Epithelial cell of esophagus (primary cell): ENCODE data around the gene GLCCI1.

Experiments used
- DNase-seq: peaks from one replicate; pipeline ENCODE4 v3.0.0; 2010; ENCODE audit warnings: low read depth
- H3K4me3 ChIP-seq: 2 replicates; pipeline ENCODE4 v1.5.1; 2011; ENCODE audit warnings: mild to moderate bottlenecking, low read length, control low read depth
- CTCF ChIP-seq: IDR thresholded peaks from 2 replicates; pipeline ENCODE4 v1.5.1; 2011; ENCODE audit warnings: low read depth, mild to moderate bottlenecking, low read length, control low read depth, inconsistent platforms; ENCODE audit not compliant: insufficient read depth; ENCODE audit errors: missing control alignments

The GLCCI1 gene

GRCh38 chr7:8134089-8134733 lies 165.6 kb downstream of the GLCCI1 start:
- TF ChIP-seq CTCF = no peak
- no peak overlapping the region for H3K4me3 ChIP-seq
- peak; percentile 36 for DNase-seq

GRCh38 chr7:8135417-8135816 lies 166.8 kb downstream of the GLCCI1 start:
- no peak for DNase-seq
- H3K4me3 ChIP-seq = no peak overlapping the region
- TF ChIP-seq CTCF = no peak

GRCh38 chr7:8136051-8136730 lies 167.6 kb downstream of the GLCCI1 start:
- no peak for TF ChIP-seq CTCF
- no peak overlapping the region for H3K4me3 ChIP-seq
- DNase-seq = no peak
